OCI-LY7 (cell line): ENCODE data around the gene LRRC59. TPM values are rescaled to one million over a fixed set of nuclear protein-coding genes. Genes with fewer than 3 reads are reported as not detected.

Source experiments
- Bru-seq: library from RNA; stranded (reverse); fragments of 400-500 nt; gene quantifications from one replicate; lab custom pipeline; 2021; lab: Mats Ljungman, UMichigan
- BruChase-seq, 2 experiments: library from RNA; stranded (reverse); fragments of 400-500 nt; gene quantifications; one replicate each; lab custom pipeline; 2021; lab: Mats Ljungman, UMichigan
- BruUV-seq: library from RNA; stranded (reverse); fragments of 400-500 nt; replicated peaks from 2 replicates; lab custom pipeline; 2021; lab: Mats Ljungman, UMichigan
- CTCF ChIA-PET: fragments of 300-600 bp; sonication (Branson Sonifier 250); formaldehyde crosslinking; loops from one replicate; lab custom pipeline; 2022; ENCODE audit warnings: antibody characterized with exemption; ENCODE audit not compliant: unreplicated experiment; lab: Charles Lee
- POLR2A ChIA-PET: fragments of 300-600 bp; sonication (Branson Sonifier 250); formaldehyde crosslinking; loops from one replicate; lab custom pipeline; 2022; ENCODE audit warnings: antibody characterized with exemption; lab: Charles Lee
- DNase-seq: peaks from one replicate; pipeline ENCODE4 v3.0.0-alpha.2; 2015; ENCODE audit warnings: low spot score
- H2AFZ ChIP-seq: fragments of 200-600 bp; sonication (generic), shearing (Covaris generic); 2 replicates; pipeline ENCODE4 v1.6.1; 2014; ENCODE audit warnings: mild to moderate bottlenecking, antibody characterized with exemption, low read length, moderate library complexity
- H3K27ac ChIP-seq: fragments of 200-600 bp; sonication (generic); 2 replicates; pipeline ENCODE4 v1.5.1; 2014; ENCODE audit warnings: mixed run types, low read depth, mild to moderate bottlenecking, moderate library complexity, low read length, inconsistent platforms; ENCODE audit not compliant: poor library complexity, severe bottlenecking
- H3K36me3 ChIP-seq: fragments of 200-600 bp; sonication (generic); 2 replicates; pipeline ENCODE4 v1.6.1; 2014; ENCODE audit warnings: mild to moderate bottlenecking, antibody characterized with exemption, low read length, moderate library complexity, mixed read lengths; ENCODE audit not compliant: insufficient read depth
- H3K4me1 ChIP-seq: fragments of 200-600 bp; sonication (generic); 2 replicates; pipeline ENCODE4 v1.5.1; 2014; ENCODE audit warnings: mild to moderate bottlenecking, low read length; ENCODE audit not compliant: insufficient read depth, poor library complexity, severe bottlenecking
- H3K4me2 ChIP-seq: fragments of 200-600 bp; sonication (generic); 2 replicates; pipeline ENCODE4 v1.6.1; 2014; ENCODE audit warnings: mild to moderate bottlenecking, low read length
- H3K4me3 ChIP-seq: fragments of 200-600 bp; sonication (generic); 2 replicates; pipeline ENCODE4 v1.5.1; 2014; ENCODE audit warnings: mild to moderate bottlenecking, low read depth, low read length; ENCODE audit not compliant: poor library complexity, severe bottlenecking
- H3K79me2 ChIP-seq: fragments of 200-600 bp; sonication (generic); 2 replicates; pipeline ENCODE4 v1.6.1; 2016; ENCODE audit warnings: low read depth, mild to moderate bottlenecking, low read length, moderate library complexity, mixed read lengths; ENCODE audit not compliant: insufficient read depth
- H3K9me2 ChIP-seq: fragments of 200-600 bp; sonication (generic); 2 replicates; pipeline ENCODE4 v1.6.1; 2016; ENCODE audit warnings: mild to moderate bottlenecking, low read length, mixed read lengths; ENCODE audit not compliant: insufficient read depth
- H3K9me3 ChIP-seq: fragments of 200-600 bp; sonication (generic); 2 replicates; pipeline ENCODE4 v1.6.1; 2014; ENCODE audit warnings: mild to moderate bottlenecking, mixed run types, low read length, mixed read lengths
- H4K20me1 ChIP-seq: fragments of 200-600 bp; sonication (generic); 2 replicates; pipeline ENCODE4 v1.6.1; 2014; ENCODE audit warnings: mild to moderate bottlenecking, antibody characterized with exemption, low read length, moderate library complexity, mixed read lengths; ENCODE audit not compliant: insufficient read depth
- EZH2phosphoT487 ChIP-seq: fragments of 200-600 bp; sonication (generic); IDR thresholded peaks from 2 replicates; pipeline ENCODE4 v1.6.1; 2018; ENCODE audit warnings: low read depth, borderline replicate concordance, mild to moderate bottlenecking, mixed run types, antibody characterized with exemption, low read length, moderate library complexity, mixed read lengths
- intact Hi-C: fragments of 100-400 bp; cut with micrococcal nuclease; formaldehyde crosslinking; loops from one replicate; pipeline ENCODE4 v1.10.0; 2022; ENCODE audit not compliant: unreplicated experiment
- long read RNA-seq: library from polyadenylated mRNA; stranded (forward); transcript quantifications from one replicate; pipeline ENCODE4 v2.0.0, GENCODE V29; 2022
- total RNA-seq, 2 experiments: library from RNA; depleted of rRNA in 1 of 2; stranded (reverse); fragments of >200 nt in 1 of 2; shearing (Covaris generic) in 1 of 2; gene quantifications; 2 replicates each; pipeline ENCODE4 v1.2.3, GENCODE V29; 2014 to 2022
- TF ChIP-seq, protein P1 (sequence below): fragments of 200-600 bp; sonication (generic); conservative IDR thresholded peaks from 2 replicates; pipeline ENCODE4 v1.5.1; 2014; ENCODE audit warnings: mild to moderate bottlenecking, antibody characterized with exemption, low read length, moderate library complexity, mixed read lengths

LRRC59 gene
- 81.9 and 87.4 TPM in 2 replicates for total RNA-seq (2014; rRNA removed; shearing (Covaris generic))
- 111 and 125 TPM in 2 replicates for total RNA-seq (2022)
- percentile 89 among the genes with signal in this experiment for Bru-seq, nascent RNA
- BruChase-seq, experiment 1, labeled RNA remaining after a 6-hour chase = percentile 95 among the genes with signal in this experiment
- percentile 92 among the genes with signal in this experiment for BruChase-seq, experiment 2, labeled RNA remaining after a 2-hour chase
- long read RNA-seq, transcript LRRC59-201 (7 exons, 2,910 nt) = major isoform, 195 of 220 reads
- long read RNA-seq, partial matches to known transcripts = 22 of 220 reads
- long read RNA-seq, other reads (novel, unspliced or antisense) = 3 of 220 reads

DNA sequence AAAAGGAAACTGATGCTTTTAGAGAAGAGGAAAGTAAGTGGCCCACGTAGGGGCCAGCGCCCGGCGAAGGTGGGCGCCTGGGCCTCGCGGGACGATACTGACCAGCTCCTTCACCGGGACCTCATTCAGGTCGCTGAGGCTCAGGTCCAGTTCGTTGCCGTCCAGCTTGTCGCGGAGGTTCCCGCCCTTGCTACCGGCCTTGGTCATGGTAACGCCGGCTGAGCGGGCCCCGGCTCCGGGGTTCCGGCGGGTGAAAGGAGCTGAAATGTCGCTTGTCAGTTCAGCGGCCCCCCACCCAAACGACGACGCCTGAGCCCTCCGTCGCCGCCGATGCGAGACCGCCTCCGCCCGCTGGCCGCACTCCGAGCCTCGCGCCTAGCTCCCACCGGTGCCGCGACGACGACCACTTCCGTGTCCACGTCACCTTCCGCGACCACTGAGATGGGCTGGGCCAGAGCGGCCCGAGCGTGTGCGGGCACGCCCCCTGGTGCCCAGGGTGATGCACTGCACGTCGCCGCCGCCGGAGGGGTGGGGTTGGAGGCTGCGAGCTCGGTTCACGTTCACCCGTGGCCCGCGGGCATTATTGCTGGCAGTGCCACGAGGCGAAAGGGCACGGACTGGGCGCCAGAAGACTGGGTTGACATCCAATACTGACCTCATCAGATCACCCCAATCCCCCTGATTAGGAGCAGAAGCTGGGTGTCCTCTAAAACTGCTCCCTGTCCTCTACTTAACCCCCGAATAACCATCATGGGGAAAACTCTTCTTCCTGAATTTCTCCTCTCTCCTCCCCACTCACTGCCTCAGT lies at the start of gene LRRC59:
TSS of gene LRRC59 (minus strand) at position 413 of the 808 bp plus-strand sequence. CDS start at position 207, 206 bp downstream.
- POLR2A ChIA-PET = interaction anchor here (0.5 to 3.6 kb wide), 7 partner anchors 24 to 362 kb away, joined by 3 to 33 read pairs (median 6); partner anchors contain the start of genes ACSF2, EME1 and MRPL27
- no TSS peak for BruUV-seq
- peak within 1 kb of the TSS; percentile 84 for H3K4me3 ChIP-seq
- peaks cover 24% of the 10 kb centered on the region for H3K4me1 ChIP-seq
- H3K79me2 ChIP-seq = peaks cover 30% of the 10 kb centered on the region
- H3K9me3 ChIP-seq = no peaks in the 10 kb centered on the region
- CTCF ChIA-PET = interaction anchor here (0.6 to 1.8 kb wide), 10 partner anchors 23 to 85 kb away, joined by 3 to 7 read pairs (median 4); partner anchors contain the start of genes EME1 and RSAD1
- intact Hi-C loops = loop anchor here (1.0 to 2.0 kb wide), 2 partner anchors 25 to 81 kb away; partner anchors contain the start of gene RSAD1
- H2AFZ ChIP-seq = peak within 1 kb of the TSS; percentile 86
- DNase-seq = peak; percentile 90
- H3K9me2 ChIP-seq = no peaks in the 10 kb centered on the region
- peaks cover 32% of the 10 kb centered on the region for H3K36me3 ChIP-seq
- no peak for TF ChIP-seq EZH2phosphoT487
- TF ChIP-seq, protein P1, sequence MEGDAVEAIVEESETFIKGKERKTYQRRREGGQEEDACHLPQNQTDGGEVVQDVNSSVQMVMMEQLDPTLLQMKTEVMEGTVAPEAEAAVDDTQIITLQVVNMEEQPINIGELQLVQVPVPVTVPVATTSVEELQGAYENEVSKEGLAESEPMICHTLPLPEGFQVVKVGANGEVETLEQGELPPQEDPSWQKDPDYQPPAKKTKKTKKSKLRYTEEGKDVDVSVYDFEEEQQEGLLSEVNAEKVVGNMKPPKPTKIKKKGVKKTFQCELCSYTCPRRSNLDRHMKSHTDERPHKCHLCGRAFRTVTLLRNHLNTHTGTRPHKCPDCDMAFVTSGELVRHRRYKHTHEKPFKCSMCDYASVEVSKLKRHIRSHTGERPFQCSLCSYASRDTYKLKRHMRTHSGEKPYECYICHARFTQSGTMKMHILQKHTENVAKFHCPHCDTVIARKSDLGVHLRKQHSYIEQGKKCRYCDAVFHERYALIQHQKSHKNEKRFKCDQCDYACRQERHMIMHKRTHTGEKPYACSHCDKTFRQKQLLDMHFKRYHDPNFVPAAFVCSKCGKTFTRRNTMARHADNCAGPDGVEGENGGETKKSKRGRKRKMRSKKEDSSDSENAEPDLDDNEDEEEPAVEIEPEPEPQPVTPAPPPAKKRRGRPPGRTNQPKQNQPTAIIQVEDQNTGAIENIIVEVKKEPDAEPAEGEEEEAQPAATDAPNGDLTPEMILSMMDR = peak; percentile 82
- peak within 1 kb of the TSS; percentile 97 for H3K4me2 ChIP-seq
- peak within 1 kb of the TSS; percentile 4 for H3K27ac ChIP-seq
- H4K20me1 ChIP-seq = peaks cover 14% of the 10 kb centered on the region; the same call in 1 of the 2 replicates

DNA sequence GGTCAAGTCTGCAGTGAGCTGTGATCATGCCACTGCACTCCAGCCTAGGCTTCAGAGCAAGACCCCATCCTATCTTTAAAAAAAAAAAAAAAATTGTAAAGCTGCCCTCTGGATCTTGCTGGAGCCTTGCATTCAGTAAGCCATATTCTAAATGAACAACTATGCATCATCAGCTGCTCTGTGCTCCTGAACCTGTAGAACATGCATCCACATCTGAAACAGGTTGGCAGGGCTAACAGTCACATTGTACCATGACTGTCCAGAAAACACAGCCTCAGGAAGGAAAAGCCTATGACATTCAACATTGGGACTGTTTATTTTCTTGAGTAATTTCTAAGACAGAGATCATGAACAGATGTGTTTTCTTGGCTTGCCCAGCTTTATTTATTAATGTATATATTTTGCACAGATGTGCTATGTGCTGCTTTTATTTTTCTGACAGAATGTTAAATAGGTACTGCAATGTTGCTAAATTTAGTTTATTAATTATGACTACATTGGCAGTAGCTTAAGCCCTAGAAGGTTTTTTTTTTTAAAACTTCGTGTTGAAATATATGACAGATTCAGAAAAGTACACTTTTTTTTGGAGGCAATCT lies 48.5 kb upstream of the LRRC59 start:
- H3K9me2 ChIP-seq = no peaks in the 10 kb centered on the region
- TF ChIP-seq, protein P1 = no peak
- no peak for TF ChIP-seq EZH2phosphoT487
- no peaks in the 10 kb centered on the region for H3K4me1 ChIP-seq
- no peak overlapping the region for H3K27ac ChIP-seq
- POLR2A ChIA-PET = interaction anchor here (0.6 to 2.2 kb wide), 2 partner anchors 14 to 59 kb away, joined by 3 to 7 read pairs; no protein-coding TSS in a partner anchor
- H3K79me2 ChIP-seq = no peaks in the 10 kb centered on the region
- BruUV-seq = no TSS peak
- H3K36me3 ChIP-seq = no peaks in the 10 kb centered on the region
- H4K20me1 ChIP-seq = no peaks in the 10 kb centered on the region
- no peak overlapping the region for H3K4me2 ChIP-seq
- intact Hi-C loops = no loop called here
- CTCF ChIA-PET = no interaction called here
- DNase-seq = no peak
- H3K9me3 ChIP-seq = no peaks in the 10 kb centered on the region
- H2AFZ ChIP-seq = no peak overlapping the region
- H3K4me3 ChIP-seq = no peak overlapping the region
